ENCODE results near the gene SRPK2.
"Not testable (repeated sequence)": the region's sequence is repeated elsewhere in the genome, so short reads cannot be mapped to it uniquely, and the experiment has no call there.

The SRPK2 gene

GRCh38 chr7:105268056-105268455, 120.7 kb downstream of the SRPK2 start:
- no peak overlapping the region for H3K4me3 ChIP-seq (ENCODE audit: low read depth, low read length)

- H3K4me3 ChIP-seq (ENCODE audit: low read depth, low read length), result no peak overlapping the region
Observed at GRCh38 chr7:105267244-105267643, 121.5 kb downstream of the SRPK2 start.

- H3K4me3 ChIP-seq (ENCODE audit: low read depth, low read length), result no peak overlapping the region
Observed at GRCh38 chr7:105264707-105265106, 124.0 kb downstream of the SRPK2 start.

GRCh38 chr7:105261689-105262088, 127.0 kb downstream of the SRPK2 start:
- no peak overlapping the region for H3K4me3 ChIP-seq (ENCODE audit: low read depth, low read length)

GRCh38 chr7:105260201-105260871, 128.4 kb downstream of the SRPK2 start:
- H3K4me3 ChIP-seq (ENCODE audit: low read depth, low read length), result not testable (repeated sequence)

- not testable (repeated sequence) for H3K4me3 ChIP-seq (ENCODE audit: low read depth, low read length)
Observed at GRCh38 chr7:105258919-105259318, 129.8 kb downstream of the SRPK2 start.

- no peak overlapping the region for H3K4me3 ChIP-seq (ENCODE audit: low read depth, low read length)
Observed at GRCh38 chr7:105257338-105257737, 131.4 kb downstream of the SRPK2 start.

- H3K4me3 ChIP-seq (ENCODE audit: low read depth, low read length), result no peak overlapping the region
Observed at GRCh38 chr7:105256761-105257231, 131.9 kb downstream of the SRPK2 start.

GRCh38 chr7:105250706-105251105, 138.0 kb downstream of the SRPK2 start:
- H3K4me3 ChIP-seq (ENCODE audit: low read depth, low read length), result no peak overlapping the region

GRCh38 chr7:105250239-105250638, 138.5 kb downstream of the SRPK2 start:
- no peak overlapping the region for H3K4me3 ChIP-seq (ENCODE audit: low read depth, low read length)

GRCh38 chr7:105249216-105249615, 139.5 kb downstream of the SRPK2 start:
- no peak overlapping the region for H3K4me3 ChIP-seq (ENCODE audit: low read depth, low read length)

- no peak overlapping the region for H3K4me3 ChIP-seq (ENCODE audit: low read depth, low read length)
Observed at GRCh38 chr7:105246679-105247078, 142.0 kb downstream of the SRPK2 start.

GRCh38 chr7:105246256-105246655, 142.5 kb downstream of the SRPK2 start:
- no peak overlapping the region for H3K4me3 ChIP-seq (ENCODE audit: low read depth, low read length)

- no peak overlapping the region for H3K4me3 ChIP-seq (ENCODE audit: low read depth, low read length)
Observed at GRCh38 chr7:105245398-105246114, 143.2 kb downstream of the SRPK2 start.

GRCh38 chr7:105244594-105244993, 144.1 kb downstream of the SRPK2 start:
- H3K4me3 ChIP-seq (ENCODE audit: low read depth, low read length), result no peak overlapping the region

- H3K4me3 ChIP-seq (ENCODE audit: low read depth, low read length), result no peak overlapping the region
Observed at GRCh38 chr7:105241198-105241597, 147.5 kb downstream of the SRPK2 start.

- H3K4me3 ChIP-seq (ENCODE audit: low read depth, low read length), result no peak overlapping the region
Observed at GRCh38 chr7:105238198-105238765, 150.4 kb downstream of the SRPK2 start.

- H3K4me3 ChIP-seq (ENCODE audit: low read depth, low read length), result no peak overlapping the region
Observed at GRCh38 chr7:105234886-105235285, 153.8 kb downstream of the SRPK2 start.

- H3K4me3 ChIP-seq (ENCODE audit: low read depth, low read length), result not testable (repeated sequence)
Observed at GRCh38 chr7:105232829-105233291, 155.9 kb downstream of the SRPK2 start.

- no peak overlapping the region for H3K4me3 ChIP-seq (ENCODE audit: low read depth, low read length)
Observed at GRCh38 chr7:105230486-105230885, 158.2 kb downstream of the SRPK2 start.

- no peak overlapping the region for H3K4me3 ChIP-seq (ENCODE audit: low read depth, low read length)
Observed at GRCh38 chr7:105229641-105230040, 159.1 kb downstream of the SRPK2 start.

- H3K4me3 ChIP-seq (ENCODE audit: low read depth, low read length), result no peak overlapping the region
Observed at GRCh38 chr7:105228555-105228954, 160.2 kb downstream of the SRPK2 start.

Data from iPS-11a (cell line).